ENCODE results near the gene MICAL2. TPM values are rescaled to one million over a fixed set of nuclear protein-coding genes. Genes with fewer than 3 reads are reported as not detected.

The MICAL2 gene
- total RNA-seq, 1 donor from 2014 or later, result 21.7 TPM

DNA sequence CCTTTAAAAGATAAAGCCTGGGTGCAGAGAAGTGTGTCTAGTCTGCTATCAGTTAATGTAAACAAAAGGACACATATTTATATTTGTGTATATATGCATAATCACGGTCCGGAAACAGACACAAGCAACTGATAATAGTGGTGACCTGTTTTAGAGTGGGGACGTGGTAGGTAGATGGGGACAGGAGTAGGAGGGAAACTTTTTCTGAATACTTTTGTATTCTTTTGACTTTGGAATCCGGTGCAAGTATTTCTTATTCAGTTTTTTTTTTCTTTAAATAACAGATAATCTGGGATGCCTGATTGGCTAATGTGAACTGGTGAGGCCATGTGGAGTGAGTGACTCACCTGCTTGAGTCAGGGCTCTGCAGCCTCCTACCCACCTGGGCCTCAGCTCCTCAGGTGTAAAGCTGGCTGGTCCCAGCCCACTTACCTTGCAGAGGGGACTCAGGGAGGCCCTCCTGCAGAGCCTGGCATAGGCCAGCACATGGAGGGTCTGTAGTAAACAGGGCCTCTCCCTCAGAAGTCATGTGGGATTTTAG is 15.3 kb downstream of the MICAL2 start:
- Mint-ChIP-seq H3K27me3 (ENCODE audit: unreplicated experiment) (peaks cover 14% of the 10 kb centered on the region), H3K4me1 (ENCODE audit: unreplicated experiment) (peaks cover 40% of the 10 kb centered on the region), H3K27ac (ENCODE audit: unreplicated experiment) (no peak overlapping the region), H3K36me3 (ENCODE audit: low read depth, unreplicated experiment) (no peaks in the 10 kb centered on the region), H3K9me3 (ENCODE audit: unreplicated experiment) (no peaks in the 10 kb centered on the region), H3K4me3 (ENCODE audit: unreplicated experiment) (no peak overlapping the region)
- no peak for DNase-seq (ENCODE audit: low spot score)
- TF ChIP-seq, protein P1, sequence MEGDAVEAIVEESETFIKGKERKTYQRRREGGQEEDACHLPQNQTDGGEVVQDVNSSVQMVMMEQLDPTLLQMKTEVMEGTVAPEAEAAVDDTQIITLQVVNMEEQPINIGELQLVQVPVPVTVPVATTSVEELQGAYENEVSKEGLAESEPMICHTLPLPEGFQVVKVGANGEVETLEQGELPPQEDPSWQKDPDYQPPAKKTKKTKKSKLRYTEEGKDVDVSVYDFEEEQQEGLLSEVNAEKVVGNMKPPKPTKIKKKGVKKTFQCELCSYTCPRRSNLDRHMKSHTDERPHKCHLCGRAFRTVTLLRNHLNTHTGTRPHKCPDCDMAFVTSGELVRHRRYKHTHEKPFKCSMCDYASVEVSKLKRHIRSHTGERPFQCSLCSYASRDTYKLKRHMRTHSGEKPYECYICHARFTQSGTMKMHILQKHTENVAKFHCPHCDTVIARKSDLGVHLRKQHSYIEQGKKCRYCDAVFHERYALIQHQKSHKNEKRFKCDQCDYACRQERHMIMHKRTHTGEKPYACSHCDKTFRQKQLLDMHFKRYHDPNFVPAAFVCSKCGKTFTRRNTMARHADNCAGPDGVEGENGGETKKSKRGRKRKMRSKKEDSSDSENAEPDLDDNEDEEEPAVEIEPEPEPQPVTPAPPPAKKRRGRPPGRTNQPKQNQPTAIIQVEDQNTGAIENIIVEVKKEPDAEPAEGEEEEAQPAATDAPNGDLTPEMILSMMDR (IDR thresholded peaks at IDR 0.05; ENCODE audit: unreplicated experiment), result no peak

DNA sequence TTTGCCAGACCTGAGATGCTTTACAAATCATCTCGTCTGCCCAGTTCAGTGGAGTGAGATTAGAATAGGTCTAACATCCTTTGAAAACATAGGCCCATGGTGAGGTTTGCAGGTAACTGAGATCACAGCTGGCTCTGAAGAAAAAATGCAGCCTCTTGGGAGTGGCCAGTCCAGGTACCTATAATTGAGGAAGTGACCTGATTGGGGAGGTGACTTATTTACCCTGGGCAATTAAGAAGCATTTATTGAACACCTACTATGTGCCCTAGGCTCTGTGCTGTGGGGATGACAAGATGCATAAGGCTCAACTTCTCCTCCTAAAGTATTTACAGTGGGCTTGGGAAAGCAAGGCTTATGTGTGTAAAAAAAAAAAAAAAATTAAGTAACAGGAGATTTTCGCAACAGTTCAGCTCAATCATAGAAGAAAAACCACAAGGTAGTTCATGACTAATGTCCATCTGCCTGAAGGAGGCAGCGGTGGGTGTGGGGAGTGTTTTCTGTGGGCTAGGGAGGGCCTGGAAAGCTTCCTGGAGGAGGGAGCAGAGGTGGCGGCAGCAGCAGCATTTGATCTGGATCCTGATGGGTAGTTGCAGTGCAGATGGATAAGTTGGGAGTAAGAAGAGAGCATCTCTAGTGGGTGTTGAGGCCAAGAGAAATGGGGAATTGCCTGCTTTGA is 16.1 kb downstream of the MICAL2 start:
- DNase-seq (ENCODE audit: low spot score), result no peak
- peaks cover 11% of the 10 kb centered on the region for H3K27me3 Mint-ChIP-seq (ENCODE audit: unreplicated experiment)
- H3K4me3 Mint-ChIP-seq (ENCODE audit: unreplicated experiment), result no peak overlapping the region

DNA sequence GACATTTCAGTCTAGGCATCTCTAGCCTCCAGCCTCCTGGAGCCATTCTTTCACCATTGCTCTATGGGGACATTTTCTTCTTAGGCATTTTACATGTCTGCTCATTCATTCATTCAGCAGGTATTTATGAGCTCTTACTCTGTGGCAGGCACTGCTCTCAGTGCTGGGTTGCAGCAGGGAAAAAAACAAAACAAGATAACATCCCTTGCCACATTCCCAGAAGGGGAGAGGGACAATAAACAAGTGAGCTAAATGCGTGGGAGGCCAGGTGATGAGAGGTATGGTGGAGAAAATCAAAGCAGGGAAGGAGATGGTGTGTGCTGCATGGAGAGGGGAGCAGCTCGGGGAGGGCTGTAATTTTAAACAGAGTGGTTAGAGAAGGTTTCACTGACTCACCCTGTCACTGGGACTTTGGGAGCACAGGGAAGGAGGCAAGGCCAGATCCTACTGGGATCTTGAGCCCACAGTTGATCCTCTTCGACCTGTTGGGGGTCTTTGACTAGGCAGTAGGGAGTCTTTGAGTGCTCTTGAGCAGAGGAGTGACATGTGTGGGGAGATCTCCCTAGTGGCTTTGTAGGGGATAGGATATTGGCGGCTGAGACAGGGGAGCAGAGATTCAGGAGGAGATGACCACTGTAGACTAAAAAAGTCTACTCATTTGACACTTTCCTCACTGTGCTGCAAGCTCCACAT is 17.0 kb downstream of the MICAL2 start:
- Mint-ChIP-seq H3K27ac (ENCODE audit: unreplicated experiment) (no peak overlapping the region), H3K9me3 (ENCODE audit: unreplicated experiment) (no peaks in the 10 kb centered on the region)

More for the DNA sequence above, 16.1 kb downstream of the MICAL2 start:
- H3K4me1 Mint-ChIP-seq (ENCODE audit: unreplicated experiment), result peaks cover 35% of the 10 kb centered on the region
- H3K27ac Mint-ChIP-seq (ENCODE audit: unreplicated experiment), result no peak overlapping the region
- H3K9me3 Mint-ChIP-seq (ENCODE audit: unreplicated experiment), result no peaks in the 10 kb centered on the region
- TF ChIP-seq, protein P1 (IDR thresholded peaks at IDR 0.05; ENCODE audit: unreplicated experiment), result no peak
- no peaks in the 10 kb centered on the region for H3K36me3 Mint-ChIP-seq (ENCODE audit: low read depth, unreplicated experiment)

DNA sequence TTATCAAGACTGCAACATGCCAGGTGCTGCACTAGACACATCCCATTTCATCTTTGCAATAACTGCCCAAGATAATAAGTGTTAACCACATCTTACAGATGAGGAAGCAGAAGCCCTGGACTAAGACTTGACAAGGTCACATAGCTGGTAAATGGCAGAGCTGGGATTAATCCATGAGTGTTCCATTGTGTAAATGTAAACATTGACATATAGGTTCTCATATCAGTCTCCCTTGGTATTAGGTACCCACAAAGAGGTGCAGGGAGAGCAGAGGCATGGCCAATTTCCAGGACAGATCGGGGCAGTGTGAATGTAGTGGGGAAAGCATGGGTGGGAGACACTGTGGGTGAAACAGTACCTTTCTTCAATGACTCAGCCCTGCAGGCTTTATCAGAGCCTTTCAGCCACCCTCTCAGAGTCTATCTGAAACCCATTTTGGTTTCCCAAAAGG is 17.9 kb downstream of the MICAL2 start:
- peaks cover 7% of the 10 kb centered on the region for H3K27me3 Mint-ChIP-seq (ENCODE audit: unreplicated experiment)
- DNase-seq (ENCODE audit: low spot score), result no peak
- H3K36me3 Mint-ChIP-seq (ENCODE audit: low read depth, unreplicated experiment), result no peaks in the 10 kb centered on the region
- H3K4me3 Mint-ChIP-seq (ENCODE audit: unreplicated experiment), result no peak overlapping the region
- H3K4me1 Mint-ChIP-seq (ENCODE audit: unreplicated experiment), result peaks cover 35% of the 10 kb centered on the region
- TF ChIP-seq, protein P1 (IDR thresholded peaks at IDR 0.05; ENCODE audit: unreplicated experiment), result no peak
- no peaks in the 10 kb centered on the region for H3K9me3 Mint-ChIP-seq (ENCODE audit: unreplicated experiment)
- no peak overlapping the region for H3K27ac Mint-ChIP-seq (ENCODE audit: unreplicated experiment)

More for the DNA sequence above, 17.0 kb downstream of the MICAL2 start:
- DNase-seq (ENCODE audit: low spot score), result no peak
- H3K4me3 Mint-ChIP-seq (ENCODE audit: unreplicated experiment), result no peak overlapping the region
- peaks cover 7% of the 10 kb centered on the region for H3K27me3 Mint-ChIP-seq (ENCODE audit: unreplicated experiment)
- H3K4me1 Mint-ChIP-seq (ENCODE audit: unreplicated experiment), result peaks cover 32% of the 10 kb centered on the region
- H3K36me3 Mint-ChIP-seq (ENCODE audit: low read depth, unreplicated experiment), result no peaks in the 10 kb centered on the region
- TF ChIP-seq, protein P1 (IDR thresholded peaks at IDR 0.05; ENCODE audit: unreplicated experiment), result no peak

DNA sequence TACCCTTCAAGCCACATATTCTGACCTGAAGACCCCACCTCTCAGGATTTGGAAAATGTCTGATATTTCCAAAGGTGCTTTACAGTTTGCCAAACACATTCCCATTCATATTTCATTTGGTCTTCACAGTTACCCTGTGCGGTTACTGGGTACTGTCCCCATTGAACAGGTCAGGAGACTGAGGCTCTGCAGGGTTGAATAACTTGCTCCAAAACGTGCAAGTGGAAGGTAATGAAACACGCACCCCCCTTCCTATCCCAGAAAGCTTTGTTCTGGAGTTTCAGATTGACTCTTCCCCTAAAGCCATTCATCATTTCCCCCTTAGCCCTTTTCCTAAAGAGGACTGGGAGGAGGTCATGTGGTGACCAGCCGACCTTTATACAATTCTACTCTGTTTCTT is 18.8 kb downstream of the MICAL2 start:
- Mint-ChIP-seq H3K36me3 (ENCODE audit: low read depth, unreplicated experiment) (no peaks in the 10 kb centered on the region), H3K27me3 (ENCODE audit: unreplicated experiment) (peaks cover 7% of the 10 kb centered on the region), H3K4me3 (ENCODE audit: unreplicated experiment) (no peak overlapping the region), H3K27ac (ENCODE audit: unreplicated experiment) (no peak overlapping the region), H3K4me1 (ENCODE audit: unreplicated experiment) (peaks cover 28% of the 10 kb centered on the region), H3K9me3 (ENCODE audit: unreplicated experiment) (no peaks in the 10 kb centered on the region)
- TF ChIP-seq, protein P1 (IDR thresholded peaks at IDR 0.05; ENCODE audit: unreplicated experiment), result no peak
- no peak for DNase-seq (ENCODE audit: low spot score)
